DND-41 (cell line): Measurements from ENCODE around the gene MACF1.

ENCODE experiments used
- CTCF ChIP-seq: IDR thresholded peaks from 2 replicates; pipeline ENCODE4 v1.5.1; 2012; ENCODE audit warnings: borderline replicate concordance, low read length, moderate library complexity, mild to moderate bottlenecking; ENCODE audit not compliant: poor library complexity, severe bottlenecking; ENCODE audit errors: extremely low read depth
- EZH2 ChIP-seq: IDR thresholded peaks from 3 replicates; pipeline ENCODE4 v1.6.1; 2012; ENCODE audit warnings: borderline replicate concordance, low read depth, mild to moderate bottlenecking, moderate library complexity, low read length, inconsistent platforms; ENCODE audit not compliant: severe bottlenecking

GRCh38 chr1:39326836-39327235, 122.3 kb downstream of the MACF1 start:
- TF ChIP-seq CTCF (no peak), EZH2 (no peak)
